HepG2 (cell line): ENCODE results near the gene CAPRIN1. TPM values are rescaled to one million over a fixed set of nuclear protein-coding genes. Genes with fewer than 3 reads are reported as not detected.
A peak's percentile ranks its signal among the peaks of the same experiment; 100 is the strongest.

Experiments
- ARNTL ChIP-seq: sonication (generic); formaldehyde crosslinking; IDR thresholded peaks from 2 replicates; pipeline ENCODE4 v1.4.0; 2020; ENCODE audit warnings: mild to moderate bottlenecking, missing genetic modification reagents
- BATF2 ChIP-seq: sonication (generic); formaldehyde crosslinking; IDR thresholded peaks from 2 replicates; pipeline ENCODE4 v1.8.0; 2022; ENCODE audit warnings: mild to moderate bottlenecking, missing genetic modification reagents, moderate library complexity
- BHLHE40 ChIP-seq: IDR thresholded peaks from 2 replicates; pipeline ENCODE4 v1.6.1; 2011; ENCODE audit warnings: low read length, improper control_type of control experiment
- DMAP1 ChIP-seq: IDR thresholded peaks from 2 replicates; pipeline ENCODE4 v1.6.1; 2016
- ELK4 ChIP-seq: sonication (generic); formaldehyde crosslinking; IDR thresholded peaks from 2 replicates; pipeline ENCODE4 v1.9.0; 2021; ENCODE audit warnings: missing genetic modification reagents, borderline replicate concordance
- HCFC1 ChIP-seq: fragments of 150-350 bp; IDR thresholded peaks from 2 replicates; pipeline ENCODE4 v1.6.1; 2014; ENCODE audit warnings: low read depth, low read length
- KDM4B ChIP-seq: sonication (generic); formaldehyde crosslinking; IDR thresholded peaks from 2 replicates; pipeline ENCODE4 v1.4.0; 2020; ENCODE audit warnings: missing genetic modification reagents
- KMT2A ChIP-seq: sonication (generic); formaldehyde crosslinking; IDR thresholded peaks from 2 replicates; pipeline ENCODE4 v1.4.0; 2020; ENCODE audit warnings: missing genetic modification reagents
- MAX ChIP-seq: IDR thresholded peaks from 2 replicates; pipeline ENCODE4 v1.6.1; 2012; ENCODE audit warnings: inconsistent platforms
- NR2C2 ChIP-seq: sonication (generic); formaldehyde crosslinking; IDR thresholded peaks from 2 replicates; pipeline ENCODE4 v1.4.0; 2020; ENCODE audit warnings: missing genetic modification reagents, mild to moderate bottlenecking, moderate library complexity, borderline replicate concordance
- PATZ1 ChIP-seq: sonication (generic); formaldehyde crosslinking; IDR thresholded peaks from 2 replicates; pipeline ENCODE4 v1.4.0; 2020; ENCODE audit warnings: missing genetic modification reagents
- PHF20 ChIP-seq: sonication (generic); formaldehyde crosslinking; IDR thresholded peaks from 2 replicates; pipeline ENCODE4 v1.5.0; 2020; ENCODE audit warnings: mild to moderate bottlenecking, missing genetic modification reagents
- PLSCR1 ChIP-seq: sonication (generic); formaldehyde crosslinking; IDR thresholded peaks from 2 replicates; pipeline ENCODE4 v1.5.0; 2020; ENCODE audit warnings: missing genetic modification reagents, mild to moderate bottlenecking, borderline replicate concordance
- REL ChIP-seq: sonication (generic); formaldehyde crosslinking; conservative IDR thresholded peaks from 2 replicates; pipeline ENCODE4 v1.8.0; 2022; ENCODE audit warnings: mild to moderate bottlenecking, missing genetic modification reagents, moderate library complexity
- SALL2 ChIP-seq: sonication (generic); formaldehyde crosslinking; IDR thresholded peaks from 2 replicates; pipeline ENCODE4 v1.8.1; 2023; ENCODE audit warnings: mild to moderate bottlenecking, missing genetic modification reagents, inconsistent platforms
- YEATS4 ChIP-seq: sonication (generic); formaldehyde crosslinking; IDR thresholded peaks from 2 replicates; pipeline ENCODE4 v1.4.0; 2020; ENCODE audit warnings: missing genetic modification reagents, borderline replicate concordance
- ZBTB7A ChIP-seq: sonication (generic); formaldehyde crosslinking; IDR thresholded peaks from 2 replicates; pipeline ENCODE4 v1.8.0; 2022; ENCODE audit warnings: mild to moderate bottlenecking, missing genetic modification reagents
- ZNF546 ChIP-seq: sonication (generic); formaldehyde crosslinking; conservative IDR thresholded peaks from 2 replicates; pipeline ENCODE4 v1.8.1; 2023; ENCODE audit warnings: mild to moderate bottlenecking, missing genetic modification reagents
- ZNF552 ChIP-seq: sonication (generic); formaldehyde crosslinking; IDR thresholded peaks from 2 replicates; pipeline ENCODE4 v1.9.0; 2022; ENCODE audit warnings: missing genetic modification reagents, mild to moderate bottlenecking, borderline replicate concordance
- ZNF629 ChIP-seq: sonication (generic); formaldehyde crosslinking; conservative IDR thresholded peaks from 2 replicates; pipeline ENCODE4 v1.5.0; 2020; ENCODE audit warnings: missing genetic modification reagents
- polyA plus RNA-seq, 8 experiments: library from polyadenylated mRNA; depleted of rRNA in 3 of 8; stranded (reverse) in 7 of 8; unstranded in 1 of 8; fragments of >200 nt; fragmentation: Illumina TruSeq in 4 of 8; extraction: Trizol in 4 of 8; gene quantifications; 2 replicates each; pipeline versions ENCODE4 v1.2.1 to v1.2.3, GENCODE V29; 2011 to 2016; ENCODE audit warnings: low read depth in 4 of 8, missing spikeins in 1 of 8, mixed read lengths in 1 of 8; ENCODE audit not compliant: insufficient read depth in 1 of 8
- total RNA-seq, 5 experiments: library from RNA; depleted of rRNA; stranded (reverse); fragments of >200 nt; fragmentation: Illumina TruSeq; extraction: Trizol; gene quantifications; 2 replicates each; pipeline ENCODE4 v1.2.3, GENCODE V29; 2016; ENCODE audit warnings: low read depth in 1 of 5

CAPRIN1 gene
- total and polyA plus RNA-seq, 2 of the 13 experiments (the other 11 are each of a cell fraction or from before 2014, with no cell fraction given), result 114 to 162 TPM

GRCh38 chr11:34052036-34052607 is 591 bp downstream of the CAPRIN1 start (continued):
- TF ChIP-seq REL (CRISPR knock-in tag) (0 out of 2 replicates have a peak, but pooled peaks have one; percentile 22), PLSCR1 (CRISPR knock-in tag) (0 out of 2 replicates have a peak, but pooled peaks have one; percentile 39), PATZ1 (CRISPR knock-in tag) (0 out of 2 replicates have a peak, but pooled peaks have one; percentile 29), BHLHE40 (0 out of 2 replicates have a peak, but pooled peaks have one; percentile 31), PHF20 (CRISPR knock-in tag) (no peak; the same call in 1 of the 2 replicates), YEATS4 (CRISPR knock-in tag) (peak; percentile 69; the same call in 1 of the 2 replicates), KMT2A (CRISPR knock-in tag) (0 out of 2 replicates have a peak, but pooled peaks have one; percentile 39), ZNF629 (CRISPR knock-in tag) (no peak), BATF2 (0 out of 2 replicates have a peak, but pooled peaks have one; percentile 6), ZBTB7A (0 out of 2 replicates have a peak, but pooled peaks have one; percentile 30), ZNF546 (0 out of 2 replicates have a peak, but pooled peaks have one; percentile 53), ARNTL (CRISPR knock-in tag) (no peak), ZNF552 (no peak), KDM4B (CRISPR knock-in tag) (no peak), MAX (peak; percentile 77), ELK4 (CRISPR knock-in tag) (no peak), DMAP1 (peak; percentile 61), SALL2 (CRISPR knock-in tag) (0 out of 2 replicates have a peak, but pooled peaks have one; percentile 6), NR2C2 (CRISPR knock-in tag) (0 out of 2 replicates have a peak, but pooled peaks have one; percentile 4), HCFC1 (peak; percentile 21; the same call in 1 of the 2 replicates)
